Peyer's patch (tissue), 4 donors: ENCODE results near the gene POU2F3.

ENCODE experiments used
- POLR2A ChIP-seq, 2 donors: fragments of 450-650 bp; IDR thresholded peaks; one replicate each; pipeline ENCODE4 v1.5.1; 2017; ENCODE audit warnings: antibody characterized with exemption in 2 of 2, mild to moderate bottlenecking in 2 of 2, moderate library complexity in 2 of 2
- TF ChIP-seq, protein P1 (sequence below), 6 experiments: fragments of 450-650 bp in 4 of 6; fragments of 200-600 bp in 2 of 6; sonication (generic) in 1 of 6; IDR thresholded peaks; one replicate each; pipeline ENCODE4 v1.5.1; 2017 to 2019; ENCODE audit warnings: antibody characterized with exemption in 6 of 6, mild to moderate bottlenecking in 3 of 6, moderate library complexity in 1 of 6

DNA sequence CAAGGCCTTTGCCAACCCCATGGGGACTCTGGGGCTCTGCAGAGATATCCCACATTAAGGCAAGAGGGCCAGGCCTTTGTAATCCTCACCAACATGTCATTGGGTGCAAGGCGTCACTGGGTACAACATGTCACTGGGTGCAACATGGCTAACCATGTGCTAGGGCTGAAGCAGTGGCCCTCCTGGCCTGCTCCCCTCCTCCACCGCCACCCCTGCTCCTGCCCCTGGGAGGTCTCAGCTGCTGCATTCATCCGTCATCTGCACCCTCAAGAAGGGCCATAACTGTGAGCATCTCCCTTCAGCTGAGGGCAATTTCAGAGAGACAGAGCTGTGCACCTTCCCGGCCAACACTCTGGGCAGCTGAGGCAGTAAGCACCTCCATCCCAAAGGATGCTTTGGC, 45.8 kb upstream of the POU2F3 start:
- TF ChIP-seq, protein P1, sequence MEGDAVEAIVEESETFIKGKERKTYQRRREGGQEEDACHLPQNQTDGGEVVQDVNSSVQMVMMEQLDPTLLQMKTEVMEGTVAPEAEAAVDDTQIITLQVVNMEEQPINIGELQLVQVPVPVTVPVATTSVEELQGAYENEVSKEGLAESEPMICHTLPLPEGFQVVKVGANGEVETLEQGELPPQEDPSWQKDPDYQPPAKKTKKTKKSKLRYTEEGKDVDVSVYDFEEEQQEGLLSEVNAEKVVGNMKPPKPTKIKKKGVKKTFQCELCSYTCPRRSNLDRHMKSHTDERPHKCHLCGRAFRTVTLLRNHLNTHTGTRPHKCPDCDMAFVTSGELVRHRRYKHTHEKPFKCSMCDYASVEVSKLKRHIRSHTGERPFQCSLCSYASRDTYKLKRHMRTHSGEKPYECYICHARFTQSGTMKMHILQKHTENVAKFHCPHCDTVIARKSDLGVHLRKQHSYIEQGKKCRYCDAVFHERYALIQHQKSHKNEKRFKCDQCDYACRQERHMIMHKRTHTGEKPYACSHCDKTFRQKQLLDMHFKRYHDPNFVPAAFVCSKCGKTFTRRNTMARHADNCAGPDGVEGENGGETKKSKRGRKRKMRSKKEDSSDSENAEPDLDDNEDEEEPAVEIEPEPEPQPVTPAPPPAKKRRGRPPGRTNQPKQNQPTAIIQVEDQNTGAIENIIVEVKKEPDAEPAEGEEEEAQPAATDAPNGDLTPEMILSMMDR (IDR thresholded peaks at IDR 0.05) = no peak
- TF ChIP-seq POLR2A (IDR thresholded peaks at IDR 0.05) = no peak
